ENCODE results near the gene CFL1. TPM values are rescaled to one million over a fixed set of nuclear protein-coding genes. Genes with fewer than 3 reads are reported as not detected.

Gene CFL1
- total and polyA plus RNA-seq, 2 donors (not counting 1 experiment from before 2014, with no cell fraction given) = 680 to 1,603 TPM

- Histone ChIP-seq H2AFZ (ENCODE audit: low read length) (no peak overlapping the region), H3K9ac (ENCODE audit: insufficient read depth, low read length) (no peak overlapping the region), H3K27me3 (ENCODE audit: control insufficient read depth, insufficient read depth, low read length) (no peaks in the 10 kb centered on the region), H3K4me1 (ENCODE audit: control insufficient read depth, extremely low read depth, insufficient read depth, low read length) (peaks cover 23% of the 10 kb centered on the region), H3K79me2 (ENCODE audit: control insufficient read depth, insufficient read depth, low read length) (peaks cover 46% of the 10 kb centered on the region), H4K20me1 (ENCODE audit: control insufficient read depth, extremely low read depth, insufficient read depth, low read length) (no peaks in the 10 kb centered on the region), H3K4me2 (ENCODE audit: extremely low read depth, insufficient read depth, low read length) (no peak overlapping the region), H3K27ac (ENCODE audit: insufficient read depth, low read length) (no peak overlapping the region), H3K9me3 (ENCODE audit: control insufficient read depth, insufficient read depth, low read depth, low read length) (no peaks in the 10 kb centered on the region), H3K4me3 (replicated peaks in 1 of 4; ENCODE audit: control extremely low read depth in 1 of 4, insufficient read depth in 1 of 4, low read depth in 3 of 4, low read length in 4 of 4) (no peak overlapping the region), H3K36me3 (ENCODE audit: control insufficient read depth, insufficient read depth, low read length) (peaks cover 61% of the 10 kb centered on the region)
- DNase-seq (ENCODE audit: low read depth in 2 of 2) = no peak
- TF ChIP-seq CTCF (conservative IDR thresholded peaks at IDR 0.05 in 1 of 2, IDR thresholded peaks at IDR 0.05 in 1 of 2; ENCODE audit: low read depth in 1 of 2, low read length in 2 of 2) (no peak), EZH2 (IDR thresholded peaks at IDR 0.05; ENCODE audit: low read length, missing control alignments) (no peak)
Measured at GRCh38 chr11:65866509-65867283, 8.7 kb upstream of the CFL1 start.

- Histone ChIP-seq H3K27me3 (ENCODE audit: control insufficient read depth, insufficient read depth, low read length) (no peaks in the 10 kb centered on the region), H4K20me1 (ENCODE audit: control insufficient read depth, extremely low read depth, insufficient read depth, low read length) (no peaks in the 10 kb centered on the region), H3K4me3 (replicated peaks in 1 of 4; ENCODE audit: control extremely low read depth in 1 of 4, insufficient read depth in 1 of 4, low read depth in 3 of 4, low read length in 4 of 4) (no peak overlapping the region), H3K36me3 (ENCODE audit: control insufficient read depth, insufficient read depth, low read length) (peaks cover 57% of the 10 kb centered on the region), H2AFZ (ENCODE audit: low read length) (no peak overlapping the region), H3K9ac (ENCODE audit: insufficient read depth, low read length) (no peak overlapping the region), H3K4me1 (ENCODE audit: control insufficient read depth, extremely low read depth, insufficient read depth, low read length) (peaks cover 18% of the 10 kb centered on the region), H3K9me3 (ENCODE audit: control insufficient read depth, insufficient read depth, low read depth, low read length) (no peaks in the 10 kb centered on the region), H3K79me2 (ENCODE audit: control insufficient read depth, insufficient read depth, low read length) (peaks cover 46% of the 10 kb centered on the region), H3K4me2 (ENCODE audit: extremely low read depth, insufficient read depth, low read length) (no peak overlapping the region), H3K27ac (ENCODE audit: insufficient read depth, low read length) (no peak overlapping the region)
- DNase-seq (ENCODE audit: low read depth in 2 of 2) = no peak
- no peak for TF ChIP-seq CTCF (conservative IDR thresholded peaks at IDR 0.05 in 1 of 2, IDR thresholded peaks at IDR 0.05 in 1 of 2; ENCODE audit: low read depth in 1 of 2, low read length in 2 of 2)
- TF ChIP-seq EZH2 (IDR thresholded peaks at IDR 0.05; ENCODE audit: low read length, missing control alignments) = no peak
Measured at GRCh38 chr11:65865550-65866172, 7.7 kb upstream of the CFL1 start.

GRCh38 chr11:65864706-65865471 is 6.9 kb upstream of the CFL1 start:
- Histone ChIP-seq H2AFZ (ENCODE audit: low read length) (no peak overlapping the region), H4K20me1 (ENCODE audit: control insufficient read depth, extremely low read depth, insufficient read depth, low read length) (no peaks in the 10 kb centered on the region), H3K27me3 (ENCODE audit: control insufficient read depth, insufficient read depth, low read length) (no peaks in the 10 kb centered on the region), H3K79me2 (ENCODE audit: control insufficient read depth, insufficient read depth, low read length) (peaks cover 39% of the 10 kb centered on the region), H3K36me3 (ENCODE audit: control insufficient read depth, insufficient read depth, low read length) (peaks cover 54% of the 10 kb centered on the region), H3K4me1 (ENCODE audit: control insufficient read depth, extremely low read depth, insufficient read depth, low read length) (peaks cover 15% of the 10 kb centered on the region), H3K27ac (ENCODE audit: insufficient read depth, low read length) (no peak overlapping the region), H3K4me3 (replicated peaks in 1 of 4; ENCODE audit: control extremely low read depth in 1 of 4, insufficient read depth in 1 of 4, low read depth in 3 of 4, low read length in 4 of 4) (no peak overlapping the region), H3K4me2 (ENCODE audit: extremely low read depth, insufficient read depth, low read length) (no peak overlapping the region), H3K9me3 (ENCODE audit: control insufficient read depth, insufficient read depth, low read depth, low read length) (no peaks in the 10 kb centered on the region), H3K9ac (ENCODE audit: insufficient read depth, low read length) (no peak overlapping the region)
- TF ChIP-seq EZH2 (IDR thresholded peaks at IDR 0.05; ENCODE audit: low read length, missing control alignments) (no peak), CTCF (conservative IDR thresholded peaks at IDR 0.05 in 1 of 2, IDR thresholded peaks at IDR 0.05 in 1 of 2; ENCODE audit: low read depth in 1 of 2, low read length in 2 of 2) (no peak)
- no peak for DNase-seq (ENCODE audit: low read depth in 2 of 2)
